GM21360 (cell line): ENCODE data around the gene ASPRV1.
"Not testable (repeated sequence)": the region's sequence is repeated elsewhere in the genome, so short reads cannot be mapped to it uniquely, and the experiment has no call there.

Experiments used
- ATAC-seq: cut with Tn5 transposase; IDR thresholded peaks from one replicate; pipeline ENCODE4 v1.9.1; 2021; ENCODE audit warnings: mild to moderate bottlenecking, moderate library complexity; ENCODE audit not compliant: unreplicated experiment

Gene ASPRV1

DNA sequence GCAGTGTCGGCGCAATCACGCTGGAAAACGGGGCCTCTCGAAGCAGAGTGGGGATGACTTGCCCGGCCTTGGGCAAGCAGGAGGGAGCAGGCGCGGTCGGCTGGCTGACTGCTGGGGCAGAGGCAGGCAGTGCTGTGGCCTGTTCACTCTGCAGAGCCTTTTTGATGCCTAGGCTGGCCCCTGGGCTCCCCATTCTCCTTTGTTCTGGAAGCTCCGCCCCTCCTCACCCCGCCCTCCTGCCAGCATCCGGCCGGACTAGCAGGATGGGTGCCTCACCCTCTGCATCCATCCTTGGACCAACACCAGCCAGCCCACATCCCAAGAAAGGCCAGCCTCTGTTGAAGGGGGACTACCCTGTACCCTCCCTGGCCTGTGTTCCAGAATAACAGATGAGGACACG is at the start of gene ASPRV1:
TSS of gene ASPRV1 (minus strand) at position 136 of the 400 bp plus-strand sequence. CDS start 195 bp downstream, outside the sequence.
- no peak for ATAC-seq

DNA sequence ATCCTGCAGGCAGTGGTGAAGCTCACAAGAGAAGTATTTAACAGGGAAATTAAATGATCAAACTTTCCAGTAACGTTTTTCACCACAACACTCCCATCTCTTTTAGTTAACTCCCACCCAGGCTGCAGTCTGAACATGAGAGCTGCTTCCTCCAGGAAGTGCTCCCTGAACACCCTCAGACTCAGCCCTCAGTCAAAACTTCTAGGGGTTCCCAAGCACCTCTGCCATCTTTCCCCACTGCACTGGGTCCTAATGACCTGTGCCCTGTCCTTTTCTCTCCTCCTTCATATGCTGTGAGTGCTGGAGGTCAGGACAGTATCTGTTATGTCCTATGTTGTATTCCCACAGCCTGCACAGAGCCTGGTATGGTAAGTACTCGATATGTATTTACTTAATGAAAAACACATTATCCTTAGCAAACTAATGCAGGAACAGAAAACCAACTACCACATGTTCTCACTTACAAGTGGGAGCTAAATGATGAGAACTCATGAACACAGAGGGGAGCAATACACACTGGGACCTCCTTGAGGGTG is 49.2 kb upstream of the ASPRV1 start:
- no peak for ATAC-seq

DNA sequence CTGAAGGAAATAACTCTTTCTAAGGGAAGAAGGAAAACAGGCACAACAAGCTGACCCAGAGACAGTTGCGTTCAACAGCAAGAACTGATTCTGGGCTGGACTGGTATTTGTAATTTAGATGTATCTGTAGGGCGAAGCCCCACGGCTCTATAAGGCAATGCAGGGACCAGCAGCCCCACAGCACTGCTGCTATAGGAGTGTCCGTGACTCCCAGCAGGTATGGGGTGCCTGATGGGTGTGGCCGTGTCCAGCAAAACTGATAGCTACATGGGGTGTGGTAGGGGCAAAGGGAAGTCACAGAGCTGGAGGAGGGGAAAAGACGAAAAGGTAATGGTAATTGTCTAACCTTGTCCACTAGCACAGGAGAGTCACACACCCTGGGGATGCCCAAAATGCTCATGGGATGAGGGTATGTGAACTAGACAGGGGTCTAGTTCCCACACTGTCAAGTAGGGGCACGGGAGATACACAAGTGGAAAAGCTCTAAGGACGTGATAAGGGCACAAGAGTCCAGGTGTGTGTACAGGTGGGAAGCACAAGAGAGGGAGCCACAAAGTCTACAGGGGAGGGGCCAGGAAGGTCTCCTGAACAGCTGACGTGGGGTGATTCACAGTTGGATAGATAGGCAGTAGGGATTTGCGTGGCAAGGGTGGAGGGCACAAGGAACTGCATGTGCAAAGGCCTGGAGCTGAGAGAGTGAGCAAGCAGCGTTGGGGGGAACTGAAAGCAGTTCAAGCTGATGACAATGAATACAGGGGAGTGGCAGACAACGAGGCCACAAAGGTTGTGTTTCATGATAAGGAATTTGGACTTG is 48.5 kb upstream of the ASPRV1 start:
- ATAC-seq, result no peak

DNA sequence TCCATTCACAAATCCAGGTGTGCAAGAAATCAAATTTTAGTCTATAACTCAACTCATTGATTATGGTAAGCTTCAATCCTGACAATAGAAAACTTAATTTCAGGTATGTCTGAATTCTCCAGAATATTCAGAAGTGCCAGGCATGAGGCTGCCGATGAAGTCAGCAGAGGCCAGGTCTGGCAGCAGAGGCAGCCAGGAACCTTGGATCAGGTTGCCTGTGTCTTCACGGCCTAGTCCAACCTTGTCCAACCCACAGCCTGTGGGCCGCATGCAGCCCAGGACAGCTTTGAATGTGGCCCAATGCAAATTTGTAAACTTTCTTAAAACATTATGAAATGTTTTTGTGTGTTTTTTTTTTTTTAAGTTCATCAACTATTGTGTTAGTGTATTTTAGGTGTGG is 46.9 kb upstream of the ASPRV1 start:
- no peak for ATAC-seq

DNA sequence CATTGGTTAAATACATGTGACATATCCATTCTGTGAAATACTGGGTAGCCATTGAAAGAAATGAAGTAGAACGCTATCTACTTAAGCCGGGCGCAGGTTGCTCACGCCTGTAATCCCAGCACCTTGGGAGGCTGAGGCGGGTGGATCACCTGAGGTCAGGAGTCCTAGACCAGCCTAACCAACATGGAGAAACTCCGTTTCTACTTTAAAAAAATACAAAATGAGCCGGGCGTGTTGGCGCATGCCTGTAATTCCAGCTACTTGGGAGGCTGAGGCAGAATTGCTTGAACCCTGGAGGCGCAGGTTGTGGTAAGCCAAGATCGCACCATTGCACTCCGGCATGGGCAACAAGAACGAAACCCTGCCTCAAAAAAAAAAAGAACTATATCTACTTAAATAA is 45.7 kb upstream of the ASPRV1 start:
- no peak for ATAC-seq

DNA sequence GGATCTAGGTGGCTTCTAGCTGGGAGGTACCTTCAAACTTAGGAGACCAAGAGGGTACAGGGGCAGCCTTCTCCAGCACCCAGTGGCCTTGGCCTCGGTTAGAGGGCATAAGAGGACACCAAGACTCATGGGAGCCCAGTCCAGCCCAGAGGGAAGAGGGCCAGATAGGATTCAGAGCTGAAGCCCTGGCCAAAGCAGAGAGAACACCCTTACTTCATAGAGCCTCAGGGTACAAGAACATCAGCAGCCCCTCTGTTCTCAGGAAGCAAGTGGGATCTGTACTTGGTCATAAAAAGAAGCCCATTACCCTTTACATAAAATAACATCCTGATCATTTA is 45.0 kb upstream of the ASPRV1 start:
- no peak for ATAC-seq

DNA sequence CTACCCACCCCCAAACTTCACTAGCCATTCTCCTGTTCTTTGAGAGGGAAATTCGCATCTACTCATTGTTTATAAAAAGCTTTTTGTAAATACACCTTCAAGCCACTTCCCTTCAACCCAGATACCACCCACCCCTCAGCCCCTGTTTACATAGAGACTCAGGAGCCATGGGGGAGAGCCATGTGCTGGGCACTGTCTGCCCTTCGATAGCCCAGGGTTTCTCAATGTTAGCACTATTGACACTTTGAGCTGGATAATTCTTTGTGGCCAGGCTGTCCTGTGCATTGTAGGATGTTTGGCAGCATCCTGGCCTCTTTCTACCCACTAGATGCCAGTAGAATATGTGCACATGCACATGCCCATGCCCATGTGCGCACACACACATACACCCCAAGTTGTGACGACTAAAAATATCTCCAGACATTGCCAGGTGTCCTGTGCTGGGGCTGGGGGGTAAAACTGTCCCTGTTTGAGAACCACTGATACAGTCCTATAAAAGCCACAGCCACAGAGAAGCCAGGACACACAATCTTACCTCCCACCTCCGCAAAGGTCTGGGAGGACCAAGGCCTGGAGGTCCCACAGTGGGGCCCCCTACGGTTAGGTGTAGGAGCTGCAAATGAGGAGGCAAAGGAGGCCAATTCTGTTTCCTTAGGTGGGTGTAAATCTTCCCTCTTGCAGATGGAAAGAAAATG is 44.5 kb upstream of the ASPRV1 start:
- no peak for ATAC-seq

DNA sequence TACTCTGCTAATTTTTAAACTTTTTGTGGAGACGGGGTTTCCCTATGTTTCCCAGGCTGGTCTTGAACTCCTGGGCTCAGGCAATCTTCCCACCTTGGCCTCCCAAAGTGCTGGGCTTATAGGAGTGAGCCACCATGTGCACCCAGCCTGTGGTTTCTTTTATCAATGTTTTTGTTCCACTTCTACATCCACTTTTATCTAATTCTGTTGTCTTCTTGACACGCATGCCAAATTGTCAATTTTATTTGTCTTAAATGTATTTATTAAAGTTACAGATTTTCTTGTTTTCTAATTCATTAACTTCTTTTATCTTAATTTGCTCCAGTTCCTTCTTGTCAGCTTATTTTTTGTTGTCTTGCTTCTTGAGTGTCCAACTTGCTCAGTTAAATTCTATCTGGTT is 43.8 kb upstream of the ASPRV1 start:
- no peak for ATAC-seq

DNA sequence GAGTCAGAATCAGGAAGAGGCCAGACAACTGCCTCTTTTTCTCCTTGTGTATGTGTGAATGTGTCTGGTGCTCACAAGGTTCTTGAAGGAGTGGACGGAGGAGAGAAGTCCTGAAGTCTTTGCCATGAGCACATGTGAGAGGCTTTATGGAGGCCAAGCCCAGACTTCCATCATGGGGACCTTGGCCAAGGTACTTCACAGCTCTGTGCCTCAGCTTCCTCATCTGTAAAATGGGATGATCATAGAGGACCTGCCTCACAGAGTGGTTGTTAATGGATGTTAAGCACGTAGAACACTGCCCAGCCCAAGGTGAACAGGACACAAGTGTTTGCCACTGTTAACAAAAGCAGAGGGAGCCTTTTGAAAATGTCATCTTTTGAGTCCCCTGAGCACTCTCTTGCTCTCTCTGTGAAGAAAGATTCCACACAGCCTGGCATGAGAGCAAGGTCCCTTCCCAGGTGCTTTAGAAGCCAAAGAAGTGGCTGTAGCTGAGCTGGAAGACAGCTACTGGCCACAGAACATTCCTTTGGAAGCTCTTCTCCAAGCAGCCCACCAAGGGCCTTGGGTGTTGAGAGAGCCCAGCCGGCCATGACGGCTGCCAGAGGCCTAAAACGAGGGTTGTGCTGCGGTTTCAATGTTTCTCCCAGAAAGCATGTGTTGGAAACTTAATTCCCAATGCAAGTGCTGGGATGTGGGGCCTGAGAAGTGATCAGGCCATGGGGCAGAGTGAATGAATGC is 41.8 kb upstream of the ASPRV1 start:
- ATAC-seq, result no peak

DNA sequence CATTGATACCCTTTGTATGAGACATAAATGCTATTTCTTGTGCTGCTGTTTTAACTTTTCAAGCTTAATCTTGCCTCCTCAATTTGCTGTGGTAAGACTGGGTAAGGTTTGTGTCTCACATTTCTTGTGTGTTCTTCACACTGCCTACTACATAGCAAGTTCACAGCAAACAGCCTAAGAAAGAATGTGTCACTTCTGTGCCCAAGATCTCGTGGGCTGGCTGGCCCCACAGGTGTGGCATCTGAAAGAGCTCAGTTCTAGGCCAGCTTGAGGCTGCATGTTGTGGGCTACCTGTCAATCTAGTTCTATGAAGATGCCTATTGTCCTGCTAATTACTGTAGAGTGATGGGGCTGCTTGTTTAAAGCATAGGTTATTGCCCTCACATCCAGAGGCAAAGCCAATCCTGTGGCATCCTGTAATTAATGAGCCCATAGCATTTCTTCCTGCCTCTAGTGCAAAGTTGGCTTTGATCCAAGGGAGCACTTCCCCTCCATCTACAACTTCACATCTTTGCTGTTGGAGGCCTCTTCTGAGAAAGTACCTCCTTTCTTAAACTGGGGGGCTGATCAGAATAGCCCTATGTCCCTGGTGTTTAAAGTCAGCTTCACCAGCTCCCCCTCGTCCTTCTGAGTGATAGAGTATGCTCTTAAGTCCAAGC is 40.9 kb upstream of the ASPRV1 start:
- no peak for ATAC-seq

DNA sequence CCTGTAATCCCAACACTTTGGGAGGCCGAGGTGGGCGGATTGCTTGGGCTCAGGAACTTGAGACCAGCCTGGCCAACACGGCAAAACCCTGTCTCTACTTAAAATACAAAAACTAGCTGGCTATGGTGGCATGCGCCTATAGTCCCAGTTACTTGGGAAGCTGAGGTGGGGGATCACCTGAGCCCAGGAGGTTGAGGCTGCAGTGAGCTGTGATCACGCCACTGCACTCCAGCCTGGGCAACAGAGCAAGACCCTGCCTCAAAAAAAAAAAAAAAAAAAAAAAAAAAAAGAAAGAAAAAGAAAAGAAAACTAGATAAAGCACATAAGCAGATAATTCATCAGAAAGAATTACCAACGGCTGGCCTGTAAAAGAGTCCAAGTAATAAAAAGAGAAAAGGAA is 39.1 kb upstream of the ASPRV1 start:
- ATAC-seq, result not testable (repeated sequence)

DNA sequence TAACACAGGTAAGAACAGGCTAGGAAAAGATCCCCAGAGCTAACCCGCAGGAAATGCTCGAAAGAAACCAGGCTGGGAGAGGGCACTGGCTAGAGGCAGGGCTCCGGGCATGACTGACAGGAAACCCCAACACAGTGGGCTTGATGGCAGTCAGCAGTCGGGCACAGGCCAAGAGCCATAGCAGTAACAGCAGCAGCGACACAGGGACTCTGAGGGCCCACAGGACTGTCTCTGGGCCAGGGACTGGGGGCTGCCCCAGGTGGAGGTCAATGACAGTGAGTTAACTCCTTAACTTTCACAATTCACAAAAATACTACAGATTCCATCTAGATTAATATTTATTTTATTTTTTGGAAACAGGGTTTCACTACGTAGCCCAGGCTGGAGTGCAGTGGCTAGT is 37.3 kb upstream of the ASPRV1 start:
- ATAC-seq, result no peak

DNA sequence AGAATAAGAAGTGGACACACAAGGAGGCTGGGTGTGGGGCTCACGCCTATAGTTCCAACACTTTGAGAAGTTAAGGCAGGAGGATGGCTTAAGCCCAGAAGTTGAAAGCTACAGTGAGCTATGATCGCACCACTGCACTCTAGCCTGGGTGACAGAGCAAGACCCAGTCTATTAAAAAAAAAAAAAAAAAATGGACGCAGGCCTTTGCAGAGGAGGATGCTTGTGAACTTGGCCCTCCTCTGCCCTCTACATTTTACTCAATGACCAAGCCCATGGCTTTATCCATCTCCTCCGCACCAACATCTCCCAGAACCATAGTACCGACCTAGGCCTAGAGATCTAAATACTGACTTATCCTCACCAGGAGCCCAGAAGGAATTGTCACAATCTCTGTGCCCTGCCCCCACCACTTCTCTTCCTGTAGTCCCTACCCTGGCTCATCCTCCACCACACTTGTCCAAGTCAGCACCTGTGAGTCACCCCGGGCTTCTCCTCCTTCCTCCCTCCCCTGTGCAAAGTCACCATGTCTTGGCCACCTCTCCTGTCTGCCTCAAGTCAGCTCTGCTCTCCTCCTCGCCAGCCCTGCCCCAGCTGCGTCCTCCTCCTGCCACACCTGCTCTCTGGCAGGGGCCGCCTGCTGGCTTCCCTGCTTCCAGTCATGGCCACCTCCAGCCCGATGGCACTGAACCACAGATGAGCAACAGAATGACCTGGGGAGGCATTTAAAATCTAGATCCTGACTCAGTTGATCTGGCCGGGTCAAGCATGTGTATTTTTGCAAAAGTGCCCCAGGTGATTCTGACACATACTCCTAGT is 35.8 kb upstream of the ASPRV1 start:
- ATAC-seq, result no peak

DNA sequence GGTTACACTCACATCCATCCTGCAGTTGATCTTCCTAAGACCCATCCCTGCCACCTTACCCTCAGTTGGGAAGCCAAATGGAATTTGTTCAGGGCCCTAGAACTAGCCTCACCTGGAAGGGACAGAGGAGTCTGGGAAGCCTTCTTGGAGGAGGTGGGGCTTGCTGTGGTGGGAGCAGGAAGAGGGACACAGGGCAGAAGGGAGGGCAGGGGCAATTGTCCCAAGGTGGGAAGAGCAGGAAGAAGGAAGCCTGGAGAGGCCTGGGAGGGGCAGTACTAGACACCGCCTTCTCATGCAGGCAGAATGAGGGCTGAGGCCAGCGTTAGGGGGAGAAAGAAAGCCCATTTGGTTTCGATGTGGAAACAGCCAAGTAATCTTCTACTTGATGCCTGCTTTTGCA is 34.1 kb upstream of the ASPRV1 start:
- no peak for ATAC-seq

DNA sequence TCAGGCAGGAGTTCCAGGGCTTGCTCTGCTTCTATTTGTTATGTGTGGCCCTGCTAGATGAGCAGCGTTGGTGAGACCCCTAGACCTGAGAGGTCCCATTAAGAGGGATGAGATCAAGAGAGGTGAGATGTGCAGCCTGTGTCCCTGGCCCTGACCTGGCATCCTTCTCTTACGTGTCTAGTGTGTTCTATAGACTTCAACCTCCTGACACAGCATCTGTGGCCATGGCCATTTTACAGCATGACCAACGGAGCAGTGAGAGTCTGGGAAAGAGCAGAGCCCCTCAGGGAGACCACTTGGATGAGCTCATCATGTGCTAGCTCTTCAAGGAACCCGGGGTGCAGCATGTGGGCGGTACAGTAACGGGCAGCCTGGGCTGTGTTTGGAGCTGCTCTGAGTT is 32.7 kb upstream of the ASPRV1 start:
- no peak for ATAC-seq

DNA sequence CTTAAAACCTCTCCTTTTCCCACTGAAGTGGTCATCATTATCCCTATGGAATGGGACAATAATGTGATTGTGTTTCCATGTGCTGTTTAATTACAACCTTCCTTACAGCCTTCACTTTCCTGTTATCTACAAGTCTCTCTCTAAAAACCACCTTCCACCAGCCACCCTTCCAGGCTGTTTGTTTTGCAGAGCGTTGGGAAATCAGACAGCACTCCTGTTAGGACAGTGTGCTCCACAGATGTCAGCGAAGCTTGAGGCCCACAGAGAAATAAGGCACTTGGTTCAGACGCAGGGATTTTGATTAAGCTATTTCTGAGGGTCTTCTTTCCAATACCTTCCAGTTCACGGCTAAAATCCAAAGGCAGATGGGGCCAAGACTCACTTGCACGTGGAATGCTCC is 32.3 kb upstream of the ASPRV1 start:
- no peak for ATAC-seq

DNA sequence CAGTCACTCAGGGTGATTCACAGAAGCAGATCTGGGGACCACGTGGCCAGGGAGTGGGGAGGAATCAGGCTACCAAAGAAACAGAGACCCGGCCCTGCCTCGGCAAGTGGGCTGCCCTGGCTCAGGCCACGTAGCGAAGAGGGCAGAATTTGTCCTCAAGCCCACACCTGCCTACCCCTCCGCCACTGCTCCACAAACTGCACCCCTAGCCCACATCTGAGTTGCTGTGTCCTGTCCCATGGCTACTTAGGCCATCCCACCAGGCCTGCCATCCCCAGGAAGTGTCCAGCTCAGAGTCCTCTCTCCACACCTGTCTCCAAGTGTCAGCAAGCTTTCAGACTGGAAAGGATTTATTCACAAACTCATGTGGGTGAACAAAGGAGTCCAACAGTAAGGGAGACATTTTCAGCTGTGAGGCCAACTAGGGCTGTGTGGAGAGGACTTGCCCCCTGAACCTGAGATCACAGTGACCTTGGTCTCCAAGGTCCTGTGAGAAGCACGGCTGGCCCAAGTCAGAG is 31.7 kb upstream of the ASPRV1 start:
- no peak for ATAC-seq

DNA sequence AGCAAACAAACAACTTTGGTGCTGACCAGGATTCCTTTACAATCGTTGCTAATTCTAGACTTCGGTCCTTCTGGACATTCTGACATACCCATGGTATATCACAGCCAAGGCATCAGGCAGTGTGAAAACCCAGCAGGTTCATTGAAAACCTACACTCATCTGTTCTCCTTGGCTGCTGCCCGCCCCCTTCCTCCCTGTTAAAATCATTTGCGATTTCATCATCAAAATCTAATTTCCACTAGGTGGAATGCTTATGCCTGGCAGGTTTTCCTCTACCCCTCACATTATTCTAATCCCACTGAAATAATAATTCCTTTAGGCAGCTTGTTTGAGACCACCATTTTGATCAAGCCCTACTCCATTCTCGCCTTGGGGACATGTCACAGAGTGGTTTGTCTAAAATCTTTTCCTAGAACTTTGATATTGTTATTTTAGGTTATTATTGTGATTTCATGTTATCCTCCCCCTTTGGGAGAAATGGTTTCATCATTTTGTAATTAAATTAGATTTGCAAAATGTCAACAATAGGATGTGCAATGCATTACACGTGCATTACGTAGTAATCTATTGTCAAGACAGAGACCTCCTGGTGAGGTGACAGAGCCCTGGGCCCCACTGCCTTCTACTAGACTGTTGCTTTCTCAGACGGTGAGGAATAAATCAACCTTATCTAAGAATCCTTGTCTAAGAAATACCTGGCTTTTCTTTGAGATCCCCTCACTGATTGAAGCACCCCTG is 31.0 kb upstream of the ASPRV1 start:
- ATAC-seq, result no peak

DNA sequence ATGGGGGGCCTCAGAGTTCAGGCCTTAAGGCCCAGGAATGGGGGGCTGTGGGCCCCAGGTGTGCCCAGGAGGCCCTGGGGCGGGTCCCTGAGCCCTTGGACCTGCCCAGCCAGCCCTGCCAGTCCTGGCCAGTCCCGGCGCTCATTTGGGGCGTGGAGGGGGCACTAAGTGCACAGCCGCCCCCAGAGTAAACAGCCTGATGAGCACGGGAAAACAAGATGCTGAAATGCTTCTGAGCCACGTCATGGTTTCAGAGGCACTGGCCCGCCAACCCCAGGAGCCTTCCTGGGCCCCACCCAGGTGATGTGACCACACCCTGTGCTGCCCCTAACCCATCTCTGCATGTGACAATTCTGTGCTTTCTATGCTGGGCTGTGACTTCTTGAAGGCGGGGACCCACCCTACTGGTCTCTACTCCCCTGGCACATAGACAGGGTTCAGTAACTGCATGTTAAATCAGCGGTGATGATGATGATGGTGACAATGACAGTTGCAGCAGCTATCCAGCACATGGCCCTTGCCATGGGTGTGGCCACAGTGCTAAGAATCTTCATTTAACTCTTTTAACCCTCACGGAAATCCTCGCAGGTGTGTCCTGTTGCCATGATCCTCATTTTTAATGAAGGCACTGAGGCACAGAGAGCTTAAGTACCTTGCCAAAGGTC is 28.1 kb upstream of the ASPRV1 start:
- no peak for ATAC-seq
